ENCODE data around the gene TMED8. TPM values are rescaled to one million over a fixed set of nuclear protein-coding genes. Genes with fewer than 3 reads are reported as not detected.
A peak's percentile ranks its signal among the peaks of the same experiment; 100 is the strongest.

TMED8 gene
- total and polyA plus RNA-seq, 9 donors, result 4.4 to 8.2 (median 5.5) TPM

DNA sequence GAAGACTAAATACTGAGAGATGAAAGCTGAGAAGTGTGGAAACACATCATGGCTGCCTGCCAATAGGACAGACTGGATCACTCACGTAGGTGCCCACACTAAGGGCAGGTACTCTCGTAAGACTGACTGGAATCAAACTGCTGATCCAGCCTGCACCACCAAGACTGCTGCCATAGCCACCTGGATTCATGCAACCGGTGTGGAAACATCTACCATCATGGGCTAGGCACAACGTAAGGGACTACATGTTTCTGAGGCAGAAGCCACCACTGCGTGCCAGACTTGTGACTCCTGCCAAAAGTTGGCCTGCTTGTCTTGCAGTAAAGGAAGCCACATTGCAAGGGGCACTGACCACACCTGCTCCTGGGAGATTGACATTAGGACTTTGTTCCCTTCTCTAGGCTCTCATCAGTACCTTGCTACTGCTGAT is 60.0 kb downstream of the TMED8 start:
- Histone ChIP-seq H3K36me3 (ENCODE audit: control insufficient read depth, insufficient read depth, low read length) (no peaks in the 10 kb centered on the region), H3K27ac (ENCODE audit: low read length) (no peak overlapping the region), H3K4me3 (ENCODE audit: low read length) (no peak overlapping the region), H3K4me1 (ENCODE audit: control insufficient read depth, insufficient read depth, low read length) (peaks cover 49% of the 10 kb centered on the region), H3K27me3 (ENCODE audit: control insufficient read depth, insufficient read depth, low read length) (no peaks in the 10 kb centered on the region), H3K9me3 (replicated peaks; ENCODE audit: control insufficient read depth, low read depth, low read length) (no peaks in the 10 kb centered on the region)
- WGBS (ENCODE audit: insufficient coverage), result 74% methylated on average over 5 of the region's 5 CpGs
- no peak for DNase-seq

DNA sequence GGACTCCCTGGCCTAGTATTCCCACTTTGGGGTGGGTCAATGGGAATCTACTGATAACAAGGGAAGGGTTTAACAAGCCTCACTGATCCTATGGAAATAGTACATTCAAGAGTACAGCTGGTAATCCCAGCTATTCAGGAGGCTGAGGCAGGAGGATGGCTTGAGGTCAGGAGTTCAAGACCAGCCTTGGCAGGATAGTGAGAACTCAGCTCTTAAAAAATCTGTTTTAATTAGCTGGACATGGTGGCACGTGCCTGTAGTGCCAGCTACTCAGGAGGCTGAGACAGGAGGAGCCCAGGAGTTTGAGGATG is 60.7 kb downstream of the TMED8 start:
- no CpG with 5 or more reads among the region's 1 CpG for WGBS (ENCODE audit: insufficient coverage)
- Histone ChIP-seq H3K4me1 (ENCODE audit: control insufficient read depth, insufficient read depth, low read length) (peaks cover 48% of the 10 kb centered on the region), H3K4me3 (ENCODE audit: low read length) (no peak overlapping the region), H3K9me3 (replicated peaks; ENCODE audit: control insufficient read depth, low read depth, low read length) (no peaks in the 10 kb centered on the region), H3K36me3 (ENCODE audit: control insufficient read depth, insufficient read depth, low read length) (no peaks in the 10 kb centered on the region), H3K27me3 (ENCODE audit: control insufficient read depth, insufficient read depth, low read length) (no peaks in the 10 kb centered on the region), H3K27ac (ENCODE audit: low read length) (no peak overlapping the region)
- no peak for DNase-seq

DNA sequence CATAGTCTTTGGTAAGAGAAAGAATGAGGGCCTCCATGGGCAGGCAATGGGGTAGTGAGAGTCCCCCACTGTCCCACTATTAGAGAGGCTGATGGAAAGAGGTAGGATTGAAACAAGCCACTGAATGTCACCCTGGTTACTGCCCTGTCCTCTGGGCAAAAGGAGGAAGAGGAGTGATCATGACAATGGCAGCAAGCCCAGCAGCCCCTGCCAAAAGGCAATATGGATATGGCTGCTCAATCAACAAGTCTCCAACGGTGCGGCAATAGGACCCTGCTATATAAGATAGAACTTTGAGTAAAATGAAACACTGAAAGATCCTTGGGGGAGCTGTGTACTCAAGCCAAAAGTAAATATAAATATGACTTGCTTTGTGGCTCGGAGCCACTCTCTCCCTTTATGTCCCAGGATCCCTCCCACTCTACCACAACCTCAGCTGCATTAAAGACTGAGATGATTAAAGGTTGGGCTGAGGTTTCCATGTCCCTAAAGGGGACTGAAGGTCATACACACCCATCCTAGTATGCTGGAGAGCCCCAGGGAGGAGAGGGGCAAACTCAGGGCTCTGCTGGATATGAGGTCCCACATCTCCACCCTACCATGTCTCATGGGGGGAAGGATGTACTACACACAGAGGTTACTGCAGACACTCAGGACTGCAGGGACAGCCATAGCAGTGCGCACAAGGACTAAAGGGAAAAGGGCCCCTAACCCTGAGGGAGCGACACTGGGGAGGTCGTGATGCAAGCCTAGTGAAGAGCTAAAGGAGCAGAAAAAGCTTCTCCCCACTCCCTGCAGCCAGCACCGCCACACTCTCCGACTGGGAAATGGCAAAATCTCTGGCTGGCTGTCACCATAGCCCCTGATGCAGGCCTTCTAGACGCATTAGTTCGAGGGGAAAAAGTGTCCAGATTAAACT is 62.1 kb downstream of the TMED8 start:
- Histone ChIP-seq H3K36me3 (ENCODE audit: control insufficient read depth, insufficient read depth, low read length) (no peaks in the 10 kb centered on the region), H3K9me3 (replicated peaks; ENCODE audit: control insufficient read depth, low read depth, low read length) (no peaks in the 10 kb centered on the region), H3K4me1 (ENCODE audit: control insufficient read depth, insufficient read depth, low read length) (peaks cover 46% of the 10 kb centered on the region), H3K27ac (ENCODE audit: low read length) (peak overlapping the region; percentile 71), H3K4me3 (ENCODE audit: low read length) (no peak overlapping the region), H3K27me3 (ENCODE audit: control insufficient read depth, insufficient read depth, low read length) (no peaks in the 10 kb centered on the region)
- WGBS (ENCODE audit: insufficient coverage), result 20% methylated on average over 1 of the region's 10 CpGs
- no peak for DNase-seq

DNA sequence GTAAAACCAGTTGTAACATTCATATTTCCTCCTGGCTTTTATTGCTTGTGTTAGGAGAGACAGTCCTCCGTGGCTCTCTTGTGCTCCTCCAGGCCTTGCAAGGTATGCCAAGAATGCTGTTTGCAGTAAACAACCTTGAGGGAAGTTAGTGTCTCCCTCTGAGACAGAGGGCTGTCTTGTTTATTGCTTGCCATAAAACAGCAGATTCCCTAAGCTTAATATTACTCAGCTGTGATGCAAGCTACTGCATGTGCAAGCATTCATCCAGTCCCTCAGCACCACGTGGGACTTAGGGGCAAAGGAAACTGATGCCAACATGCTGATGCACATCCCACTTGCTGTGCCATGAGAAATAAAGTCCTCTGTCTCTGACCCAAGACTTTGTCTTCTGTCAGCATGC is 62.9 kb downstream of the TMED8 start:
- H3K27me3 ChIP-seq (ENCODE audit: control insufficient read depth, insufficient read depth, low read length), result no peaks in the 10 kb centered on the region
- peaks cover 46% of the 10 kb centered on the region for H3K4me1 ChIP-seq (ENCODE audit: control insufficient read depth, insufficient read depth, low read length)
- H3K36me3 ChIP-seq (ENCODE audit: control insufficient read depth, insufficient read depth, low read length), result peaks cover 1% of the 10 kb centered on the region
- peak; percentile 58 for DNase-seq
- 0% methylated on average over 1 of the region's 2 CpGs for WGBS (ENCODE audit: insufficient coverage)
- peak overlapping the region; percentile 71 for H3K27ac ChIP-seq (ENCODE audit: low read length)
- H3K4me3 ChIP-seq (ENCODE audit: low read length), result no peak overlapping the region
- no peaks in the 10 kb centered on the region for H3K9me3 ChIP-seq (replicated peaks; ENCODE audit: control insufficient read depth, low read depth, low read length)

DNA sequence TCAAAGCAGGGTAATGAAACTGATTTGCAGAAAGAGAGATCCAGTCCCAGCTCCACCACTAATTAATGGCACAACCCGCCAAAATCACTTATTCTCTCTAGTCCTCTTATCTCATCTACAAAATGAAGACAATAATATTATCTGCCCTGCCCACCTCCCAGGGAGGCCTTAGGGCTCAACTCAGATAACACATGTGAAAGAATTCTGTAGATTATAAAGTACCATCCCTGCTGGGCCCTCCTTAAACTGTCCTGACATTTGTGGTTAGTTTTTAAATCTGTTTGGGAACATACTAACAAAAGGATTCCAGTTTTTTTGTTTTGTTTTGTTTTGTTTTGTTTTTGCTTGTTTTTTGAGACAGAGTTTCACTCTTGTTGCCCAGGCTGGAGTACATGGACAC is 63.5 kb downstream of the TMED8 start:
- peak overlapping the region; percentile 29 for H3K27ac ChIP-seq (ENCODE audit: low read length)
- peaks cover 2% of the 10 kb centered on the region for H3K36me3 ChIP-seq (ENCODE audit: control insufficient read depth, insufficient read depth, low read length)
- no peaks in the 10 kb centered on the region for H3K9me3 ChIP-seq (replicated peaks; ENCODE audit: control insufficient read depth, low read depth, low read length)
- no peak overlapping the region for H3K4me3 ChIP-seq (ENCODE audit: low read length)
- no CpG with 5 or more reads among the region's 1 CpG for WGBS (ENCODE audit: insufficient coverage)
- no peak for DNase-seq
- H3K27me3 ChIP-seq (ENCODE audit: control insufficient read depth, insufficient read depth, low read length), result no peaks in the 10 kb centered on the region
- peaks cover 46% of the 10 kb centered on the region for H3K4me1 ChIP-seq (ENCODE audit: control insufficient read depth, insufficient read depth, low read length)

DNA sequence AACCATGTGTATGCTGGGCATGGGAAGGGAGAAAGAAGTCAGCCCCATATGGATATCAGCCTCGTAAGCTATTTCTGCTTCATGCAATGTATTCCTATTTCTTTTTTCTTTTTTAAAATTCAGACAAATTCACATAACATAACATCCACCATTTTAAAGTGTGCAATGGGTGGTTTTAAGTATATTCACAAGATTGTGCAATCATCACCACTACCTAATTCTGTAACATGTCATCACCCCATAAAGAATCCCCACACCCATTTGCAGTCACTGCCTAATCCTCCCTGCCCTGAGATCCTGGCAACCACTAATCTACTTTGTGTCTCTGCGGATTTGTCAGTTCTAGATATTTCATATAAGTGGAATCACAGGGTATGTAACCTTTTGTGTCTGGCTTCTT is 65.7 kb downstream of the TMED8 start:
- WGBS (ENCODE audit: insufficient coverage), result no CpG with 5 or more reads among the region's 2 CpGs
- H3K36me3 ChIP-seq (ENCODE audit: control insufficient read depth, insufficient read depth, low read length), result peaks cover 2% of the 10 kb centered on the region

DNA sequence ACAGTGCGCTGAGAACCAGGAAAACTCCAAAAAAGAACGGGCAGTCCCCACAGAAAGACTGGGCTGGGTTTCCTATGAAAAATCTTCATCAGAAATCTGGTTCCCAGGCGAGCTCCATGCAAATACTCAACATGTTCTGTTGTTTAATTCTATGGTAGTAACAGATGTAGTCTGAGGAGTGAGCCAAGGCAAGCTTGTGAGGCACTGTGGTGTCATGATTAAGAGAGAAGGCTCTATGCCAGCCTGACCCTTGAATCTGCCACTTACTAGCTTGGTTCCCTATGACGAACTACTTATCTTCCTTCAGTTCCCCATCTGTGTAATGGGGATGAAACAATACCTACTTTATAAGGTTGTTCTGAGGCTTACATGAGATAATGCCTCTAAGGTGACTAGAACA is 66.9 kb downstream of the TMED8 start:
- peak overlapping the region; percentile 29 for H3K27ac ChIP-seq (ENCODE audit: low read length)
- WGBS (ENCODE audit: insufficient coverage), result 75% methylated on average over 2 of the region's 4 CpGs
- H3K4me3 ChIP-seq (ENCODE audit: low read length), result no peak overlapping the region
- peaks cover 2% of the 10 kb centered on the region for H3K36me3 ChIP-seq (ENCODE audit: control insufficient read depth, insufficient read depth, low read length)
- peak; percentile 64 for DNase-seq
- H3K4me1 ChIP-seq (ENCODE audit: control insufficient read depth, insufficient read depth, low read length), result peaks cover 50% of the 10 kb centered on the region
- no peaks in the 10 kb centered on the region for H3K9me3 ChIP-seq (replicated peaks; ENCODE audit: control insufficient read depth, low read depth, low read length)
- H3K27me3 ChIP-seq (ENCODE audit: control insufficient read depth, insufficient read depth, low read length), result no peaks in the 10 kb centered on the region

More for the DNA sequence above, 65.7 kb downstream of the TMED8 start:
- DNase-seq, result no peak
- peaks cover 54% of the 10 kb centered on the region for H3K4me1 ChIP-seq (ENCODE audit: control insufficient read depth, insufficient read depth, low read length)
- no peak overlapping the region for H3K27ac ChIP-seq (ENCODE audit: low read length)
- H3K4me3 ChIP-seq (ENCODE audit: low read length), result no peak overlapping the region
- H3K27me3 ChIP-seq (ENCODE audit: control insufficient read depth, insufficient read depth, low read length), result no peaks in the 10 kb centered on the region
- no peaks in the 10 kb centered on the region for H3K9me3 ChIP-seq (replicated peaks; ENCODE audit: control insufficient read depth, low read depth, low read length)

DNA sequence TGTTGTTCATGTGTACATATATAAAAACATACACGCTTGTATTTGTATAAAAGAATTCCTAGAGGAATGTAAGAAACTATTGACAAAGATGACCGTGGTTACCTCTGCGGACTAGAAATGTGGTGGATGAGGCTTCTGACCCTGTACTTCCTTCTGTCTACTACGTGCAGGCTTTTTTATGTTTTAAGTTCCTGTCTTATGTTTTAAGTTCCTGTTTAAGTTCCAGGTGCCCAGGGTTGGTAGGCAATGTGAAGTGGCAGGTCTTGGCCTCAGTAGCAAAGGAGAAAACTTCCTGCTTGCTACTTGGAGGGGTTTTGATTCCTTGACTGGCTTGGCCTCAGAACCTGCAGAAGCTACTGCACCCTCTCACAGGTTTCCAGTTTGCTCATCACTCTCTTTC is 67.8 kb downstream of the TMED8 start:
- Histone ChIP-seq H3K9me3 (replicated peaks; ENCODE audit: control insufficient read depth, low read depth, low read length) (no peaks in the 10 kb centered on the region), H3K27ac (ENCODE audit: low read length) (no peak overlapping the region), H3K27me3 (ENCODE audit: control insufficient read depth, insufficient read depth, low read length) (no peaks in the 10 kb centered on the region), H3K36me3 (ENCODE audit: control insufficient read depth, insufficient read depth, low read length) (peaks cover 5% of the 10 kb centered on the region), H3K4me3 (ENCODE audit: low read length) (no peak overlapping the region), H3K4me1 (ENCODE audit: control insufficient read depth, insufficient read depth, low read length) (peaks cover 46% of the 10 kb centered on the region)
- DNase-seq, result no peak
- WGBS (ENCODE audit: insufficient coverage), result no CpG with 5 or more reads among the region's 4 CpGs

DNA sequence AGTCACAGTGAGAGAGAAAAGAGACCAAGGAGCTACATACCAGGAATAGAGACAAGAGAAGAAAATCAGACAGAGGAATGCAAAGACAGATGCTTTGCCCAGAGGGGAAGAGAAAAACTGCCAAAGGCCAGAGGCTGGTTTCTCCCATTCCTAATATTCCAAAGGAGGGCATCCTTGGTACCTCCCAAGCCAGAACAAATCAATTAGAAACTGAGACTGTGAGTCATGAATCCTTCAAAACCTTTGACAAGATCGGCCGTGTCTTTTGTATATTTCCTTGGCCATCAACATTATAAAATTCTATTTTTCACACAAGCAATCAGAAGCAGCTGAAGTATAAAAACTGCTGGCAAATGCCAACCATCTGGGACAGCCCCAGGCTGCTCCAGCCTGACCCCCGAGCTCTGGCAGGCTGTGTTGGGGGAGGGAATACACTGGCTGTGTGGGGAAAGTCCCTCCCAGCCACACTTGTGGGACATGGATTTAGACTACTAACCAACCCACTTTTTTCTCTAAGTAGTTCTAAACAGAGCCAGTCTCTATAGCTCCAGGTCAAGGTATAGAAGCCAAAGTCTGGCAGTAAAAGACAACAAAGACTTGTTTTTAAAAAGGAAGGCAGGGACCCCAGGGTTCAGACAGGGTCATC is 69.9 kb downstream of the TMED8 start:
- H3K27me3 ChIP-seq (ENCODE audit: control insufficient read depth, insufficient read depth, low read length), result no peaks in the 10 kb centered on the region
- peaks cover 16% of the 10 kb centered on the region for H3K36me3 ChIP-seq (ENCODE audit: control insufficient read depth, insufficient read depth, low read length)
- peaks cover 40% of the 10 kb centered on the region for H3K4me1 ChIP-seq (ENCODE audit: control insufficient read depth, insufficient read depth, low read length)
- H3K9me3 ChIP-seq (replicated peaks; ENCODE audit: control insufficient read depth, low read depth, low read length), result no peaks in the 10 kb centered on the region
- WGBS (ENCODE audit: insufficient coverage), result 33% methylated on average over 2 of the region's 3 CpGs
- H3K27ac ChIP-seq (ENCODE audit: low read length), result peak overlapping the region; percentile 96
- peak; percentile 84 for DNase-seq
- no peak overlapping the region for H3K4me3 ChIP-seq (ENCODE audit: low read length)

DNA sequence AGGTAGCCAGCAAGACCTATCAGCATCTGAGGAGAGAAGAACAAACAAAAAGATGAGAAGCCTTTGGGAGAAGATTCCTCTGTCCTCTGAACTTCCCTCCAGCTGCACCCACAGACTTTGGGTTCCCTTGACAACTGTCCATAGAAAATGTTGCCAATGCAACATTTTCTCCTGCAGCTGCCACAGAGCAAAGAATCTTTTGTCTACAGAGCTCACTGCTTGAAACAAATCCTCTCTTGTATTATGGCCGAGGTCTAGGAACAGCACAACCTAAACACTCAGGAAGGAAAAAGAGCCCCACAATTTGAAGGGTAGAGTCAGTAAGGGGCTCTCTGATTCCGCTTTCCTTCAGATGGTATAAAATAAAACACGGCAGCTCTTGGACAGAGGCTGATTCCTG is 70.5 kb downstream of the TMED8 start:
- peaks cover 18% of the 10 kb centered on the region for H3K36me3 ChIP-seq (ENCODE audit: control insufficient read depth, insufficient read depth, low read length)

More for the DNA sequence above, 70.5 kb downstream of the TMED8 start:
- WGBS (ENCODE audit: insufficient coverage), result 10% methylated on average over 2 of the region's 3 CpGs
- H3K9me3 ChIP-seq (replicated peaks; ENCODE audit: control insufficient read depth, low read depth, low read length), result no peaks in the 10 kb centered on the region
- DNase-seq, result peak; percentile 85
- H3K27ac ChIP-seq (ENCODE audit: low read length), result peak overlapping the region; percentile 96
- H3K4me1 ChIP-seq (ENCODE audit: control insufficient read depth, insufficient read depth, low read length), result peaks cover 43% of the 10 kb centered on the region
- no peak overlapping the region for H3K4me3 ChIP-seq (ENCODE audit: low read length)
- H3K27me3 ChIP-seq (ENCODE audit: control insufficient read depth, insufficient read depth, low read length), result no peaks in the 10 kb centered on the region

Measured in muscle of leg (tissue), 11 donors.